Thoracic aorta (tissue), 2 donors: ENCODE measurements around the gene ADARB2. TPM values are rescaled to one million over a fixed set of nuclear protein-coding genes. Genes with fewer than 3 reads are reported as not detected.

Experiments used
- ATAC-seq: fragments of 150-250 bp; one replicate; pipeline ENCODE4 v1.8.0; 2017; ENCODE audit warnings: low read depth; ENCODE audit not compliant: insufficient number of reproducible peaks, low FRiP score
- DNase-seq: peaks from one replicate; pipeline ENCODE4 v3.0.0-alpha.2; 2020; ENCODE audit warnings: low spot score
- H3K27ac ChIP-seq, 2 donors: fragments of 200-600 bp; sonication (generic); 1 replicate in 1 of 2; 2 replicates in 1 of 2; pipeline ENCODE4 v1.5.1; 2016; ENCODE audit warnings: mild to moderate bottlenecking in 2 of 2, moderate library complexity in 2 of 2
- H3K27me3 ChIP-seq: fragments of 200-600 bp; sonication (generic); replicated peaks from 2 replicates; pipeline ENCODE4 v1.6.0; 2016; ENCODE audit warnings: mild to moderate bottlenecking; ENCODE audit not compliant: insufficient read depth
- H3K36me3 ChIP-seq: fragments of 200-600 bp; sonication (generic); one replicate; pipeline ENCODE4 v1.5.1; 2016
- H3K4me1 ChIP-seq, 2 donors: fragments of 200-600 bp; sonication (generic); 1 replicate in 1 of 2; 2 replicates in 1 of 2; pipeline versions ENCODE4 v1.5.1 to v1.6.0; 2016; ENCODE audit warnings: low read depth in 2 of 2, mild to moderate bottlenecking in 1 of 2; ENCODE audit not compliant: control insufficient read depth in 1 of 2
- H3K4me3 ChIP-seq: fragments of 200-600 bp; sonication (generic); 2 replicates; pipeline ENCODE4 v1.5.1; 2016; ENCODE audit warnings: mild to moderate bottlenecking
- H3K9me3 ChIP-seq: fragments of 200-600 bp; sonication (generic); 2 replicates; pipeline ENCODE4 v1.5.1; 2016
- total RNA-seq, 2 donors: library from RNA; depleted of rRNA; stranded (reverse); fragments of >200 nt; gene quantifications; one replicate each; pipeline versions ENCODE4 v1.1.0 to v1.2.3, GENCODE V29; 2016
- TF ChIP-seq, protein P1 (sequence below): fragments of 200-600 bp; sonication (generic); IDR thresholded peaks from one replicate; pipeline ENCODE4 v1.5.1; 2019; ENCODE audit warnings: antibody characterized with exemption

ADARB2 gene
- total RNA-seq, 2 donors from 2014 or later = 0.71 to 3.1 TPM

DNA sequence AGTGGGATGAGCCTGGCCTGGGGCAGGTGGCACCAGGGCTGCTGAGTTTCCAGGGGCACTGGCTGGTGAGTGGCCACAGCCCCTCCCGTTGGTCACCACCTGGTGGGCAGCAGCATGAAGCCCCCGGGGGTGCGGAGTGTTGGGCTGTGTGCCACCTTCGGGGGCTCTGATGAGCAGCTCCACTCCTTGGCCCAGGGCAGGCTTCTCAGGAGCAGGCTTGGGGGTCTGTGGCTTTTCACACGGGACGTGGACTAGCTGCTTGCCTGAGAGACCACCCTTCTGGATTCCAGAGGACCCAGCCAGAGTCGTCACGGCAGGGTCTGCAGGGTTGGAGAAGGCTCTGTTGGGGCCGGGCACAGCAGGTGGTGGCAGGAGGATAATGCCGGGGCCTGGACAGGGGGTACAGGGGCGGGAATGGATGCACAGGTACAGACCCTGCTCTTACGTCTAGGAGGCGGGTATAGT, 193.1 kb downstream of the ADARB2 start:
- Histone ChIP-seq H3K36me3 (no peaks in the 10 kb centered on the region), H3K27me3 (no peaks in the 10 kb centered on the region), H3K9me3 (no peaks in the 10 kb centered on the region), H3K4me1 (no peaks in the 10 kb centered on the region), H3K27ac (no peak overlapping the region), H3K4me3 (no peak overlapping the region)
- TF ChIP-seq, protein P1, sequence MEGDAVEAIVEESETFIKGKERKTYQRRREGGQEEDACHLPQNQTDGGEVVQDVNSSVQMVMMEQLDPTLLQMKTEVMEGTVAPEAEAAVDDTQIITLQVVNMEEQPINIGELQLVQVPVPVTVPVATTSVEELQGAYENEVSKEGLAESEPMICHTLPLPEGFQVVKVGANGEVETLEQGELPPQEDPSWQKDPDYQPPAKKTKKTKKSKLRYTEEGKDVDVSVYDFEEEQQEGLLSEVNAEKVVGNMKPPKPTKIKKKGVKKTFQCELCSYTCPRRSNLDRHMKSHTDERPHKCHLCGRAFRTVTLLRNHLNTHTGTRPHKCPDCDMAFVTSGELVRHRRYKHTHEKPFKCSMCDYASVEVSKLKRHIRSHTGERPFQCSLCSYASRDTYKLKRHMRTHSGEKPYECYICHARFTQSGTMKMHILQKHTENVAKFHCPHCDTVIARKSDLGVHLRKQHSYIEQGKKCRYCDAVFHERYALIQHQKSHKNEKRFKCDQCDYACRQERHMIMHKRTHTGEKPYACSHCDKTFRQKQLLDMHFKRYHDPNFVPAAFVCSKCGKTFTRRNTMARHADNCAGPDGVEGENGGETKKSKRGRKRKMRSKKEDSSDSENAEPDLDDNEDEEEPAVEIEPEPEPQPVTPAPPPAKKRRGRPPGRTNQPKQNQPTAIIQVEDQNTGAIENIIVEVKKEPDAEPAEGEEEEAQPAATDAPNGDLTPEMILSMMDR = no peak
- DNase-seq = no peak
- ATAC-seq = no peak

DNA sequence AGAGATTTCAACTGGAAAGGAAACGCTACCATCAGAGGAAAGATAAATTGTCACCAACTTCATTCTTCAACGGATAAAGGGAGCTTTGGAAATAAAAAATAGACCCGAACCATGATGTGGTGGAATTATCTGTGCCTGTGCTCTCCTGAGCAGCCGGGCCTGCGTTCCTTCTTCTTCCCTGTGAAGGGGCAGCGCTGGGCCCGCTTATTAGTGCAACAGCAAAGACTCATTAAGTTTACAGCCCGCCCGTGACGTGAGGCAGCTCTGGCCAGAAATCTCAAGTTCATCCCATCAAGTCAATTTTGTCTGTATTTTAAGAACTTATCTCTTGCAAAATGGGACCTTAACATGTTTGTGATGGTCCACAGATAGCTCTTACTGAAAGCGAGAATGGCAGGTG, 193.7 kb downstream of the ADARB2 start:
- Histone ChIP-seq H3K9me3 (no peaks in the 10 kb centered on the region), H3K4me3 (no peak overlapping the region), H3K27me3 (no peaks in the 10 kb centered on the region), H3K36me3 (no peaks in the 10 kb centered on the region), H3K27ac (no peak overlapping the region), H3K4me1 (no peaks in the 10 kb centered on the region)
- DNase-seq = no peak
- ATAC-seq = no peak
- TF ChIP-seq, protein P1 = no peak

DNA sequence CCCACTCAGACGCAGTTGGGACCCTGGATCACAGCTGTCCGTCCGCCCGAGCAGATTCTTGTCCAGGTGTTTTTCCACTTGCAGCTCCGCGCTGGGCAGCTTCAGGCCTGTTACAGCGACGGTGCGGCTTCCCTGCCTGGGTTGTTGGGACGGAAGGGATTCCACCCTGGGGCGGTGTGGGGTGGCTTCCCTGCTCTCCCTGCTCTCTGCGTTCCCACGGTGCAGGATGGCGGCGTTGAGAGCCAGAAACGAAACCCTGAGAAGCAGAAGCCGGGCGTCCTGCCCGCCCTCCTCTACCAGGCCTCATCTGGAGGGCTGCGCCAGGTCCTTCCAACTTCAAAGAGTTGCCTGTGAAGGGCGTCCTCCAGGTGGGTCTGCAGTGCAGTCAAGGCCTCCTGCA, 194.4 kb downstream of the ADARB2 start:
- TF ChIP-seq, protein P1 = no peak
- Histone ChIP-seq H3K4me3 (no peak overlapping the region), H3K36me3 (no peaks in the 10 kb centered on the region), H3K27ac (no peak overlapping the region), H3K27me3 (no peaks in the 10 kb centered on the region), H3K9me3 (no peaks in the 10 kb centered on the region), H3K4me1 (no peaks in the 10 kb centered on the region)
- DNase-seq (no peak), ATAC-seq (no peak)

DNA sequence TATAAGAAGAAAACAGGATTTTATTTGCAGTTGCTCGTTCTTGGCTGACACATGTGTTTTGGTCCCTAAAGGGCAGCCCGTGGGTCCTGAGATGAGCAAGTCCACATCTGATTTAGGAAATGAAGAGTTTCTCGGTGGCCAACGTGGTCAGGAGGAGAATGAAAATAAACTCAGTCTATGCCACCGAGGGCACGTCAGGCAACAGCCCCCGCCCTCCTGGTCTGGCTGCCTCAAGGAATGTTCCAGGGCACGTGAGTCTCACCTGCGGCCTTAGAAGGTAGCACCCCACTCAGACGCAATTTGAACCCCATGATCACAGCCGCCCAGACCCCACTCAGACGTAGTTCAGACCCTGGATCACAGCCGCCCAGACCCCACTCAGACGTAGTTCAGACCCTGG, 197.2 kb downstream of the ADARB2 start:
- Histone ChIP-seq H3K27me3 (no peaks in the 10 kb centered on the region), H3K27ac (no peak overlapping the region), H3K4me3 (no peak overlapping the region), H3K9me3 (no peaks in the 10 kb centered on the region), H3K4me1 (no peaks in the 10 kb centered on the region), H3K36me3 (no peaks in the 10 kb centered on the region)
- TF ChIP-seq, protein P1 = no peak
- no peak for DNase-seq
- no peak for ATAC-seq

DNA sequence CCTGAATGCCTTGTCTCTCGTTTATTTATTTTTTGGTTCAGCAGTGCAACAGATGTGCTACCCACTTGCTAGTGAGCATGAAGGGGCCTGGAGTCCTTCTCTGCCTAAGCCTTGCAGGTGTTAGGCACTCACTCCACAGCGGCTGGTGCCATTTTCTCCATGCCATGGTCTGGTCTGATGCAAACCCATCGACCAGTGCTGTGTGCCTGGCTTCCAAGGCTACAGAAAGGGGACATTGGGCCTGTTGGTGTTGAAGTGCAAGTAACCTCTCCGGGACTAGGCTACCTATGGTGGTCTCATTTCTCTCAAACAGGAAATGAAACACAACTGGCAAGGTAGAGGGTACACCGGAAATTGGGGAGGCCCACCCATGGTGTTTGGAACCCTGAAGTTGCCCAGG, 198.1 kb downstream of the ADARB2 start:
- Histone ChIP-seq H3K4me1 (no peaks in the 10 kb centered on the region), H3K36me3 (no peaks in the 10 kb centered on the region), H3K9me3 (no peaks in the 10 kb centered on the region), H3K27ac (no peak overlapping the region), H3K27me3 (no peaks in the 10 kb centered on the region), H3K4me3 (no peak overlapping the region)
- no peak for DNase-seq
- TF ChIP-seq, protein P1 = no peak
- ATAC-seq = no peak
